Stimulated activated CD4-positive, alpha-beta T cell treated with anti-CD3 and anti-CD28 coated beads, Interleukin-4, amount 100 ng/mL, for 1 hour (primary cell): ENCODE results near the gene PAIP2B.
"Not testable (repeated sequence)": the region's sequence is repeated elsewhere in the genome, so short reads cannot be mapped to it uniquely, and the experiment has no call there.

Experiments used
- DNase-seq: peaks from one replicate; pipeline ENCODE4 v3.0.0-alpha.2; 2020

PAIP2B gene, protein sequence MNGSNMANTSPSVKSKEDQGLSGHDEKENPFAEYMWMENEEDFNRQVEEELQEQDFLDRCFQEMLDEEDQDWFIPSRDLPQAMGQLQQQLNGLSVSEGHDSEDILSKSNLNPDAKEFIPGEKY

GRCh38 chr2:71226965-71227560 lies at the start of gene PAIP2B:
TSS of gene PAIP2B (minus strand) at chr2:71227103. CDS start at chr2:71202589, 24,514 bp downstream.
- DNase-seq = peak; percentile 98

GRCh38 chr2:71275939-71276310 lies 49.0 kb upstream of the PAIP2B start:
- DNase-seq = no peak

DNA sequence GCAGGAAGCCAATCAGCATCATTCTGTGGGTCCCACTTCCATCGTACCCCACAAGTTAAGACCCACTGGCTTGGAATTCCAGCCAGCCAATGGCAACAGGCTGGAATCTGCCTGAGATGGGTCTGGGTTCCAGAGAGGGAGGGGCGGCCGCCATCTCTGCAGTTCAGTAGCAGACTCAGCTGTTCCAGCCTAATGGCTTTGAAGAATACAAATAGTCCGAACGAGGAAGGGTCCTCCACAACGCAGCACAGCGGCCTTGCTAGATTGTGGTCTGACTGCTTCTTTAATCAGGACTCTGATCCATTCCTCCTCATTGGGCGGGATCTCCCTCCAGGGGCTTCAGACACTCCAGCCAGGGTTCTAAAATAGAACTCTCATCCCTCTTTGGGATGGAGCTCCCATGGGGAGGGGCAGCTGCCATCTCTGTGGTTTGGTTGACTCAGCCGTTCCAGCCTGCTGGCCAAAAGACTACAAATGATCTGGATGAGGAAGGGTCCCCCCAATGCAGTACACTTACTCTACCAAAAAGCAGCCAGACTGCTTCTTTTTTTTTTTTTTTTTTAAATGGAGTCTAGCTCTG lies 42.7 kb upstream of the PAIP2B start:
- DNase-seq = no peak

DNA sequence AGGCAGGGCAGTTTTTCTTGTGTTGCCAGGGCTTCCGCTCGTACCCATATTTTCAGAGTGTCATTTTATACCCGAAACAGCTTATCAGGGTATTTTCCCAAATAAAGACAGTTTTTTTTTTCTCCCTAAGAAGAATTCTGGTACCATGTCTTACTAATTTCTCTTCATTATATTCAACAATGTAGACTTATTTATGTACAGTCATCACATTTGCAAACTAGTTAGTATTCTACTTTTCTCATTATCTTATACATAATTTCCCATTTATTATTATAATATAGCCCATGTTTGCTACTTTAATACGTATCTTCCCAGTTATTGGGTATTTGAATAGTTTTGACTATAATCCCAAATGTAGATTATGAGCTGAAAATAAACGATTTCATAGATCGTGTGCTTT lies 36.5 kb upstream of the PAIP2B start:
- DNase-seq = no peak

DNA sequence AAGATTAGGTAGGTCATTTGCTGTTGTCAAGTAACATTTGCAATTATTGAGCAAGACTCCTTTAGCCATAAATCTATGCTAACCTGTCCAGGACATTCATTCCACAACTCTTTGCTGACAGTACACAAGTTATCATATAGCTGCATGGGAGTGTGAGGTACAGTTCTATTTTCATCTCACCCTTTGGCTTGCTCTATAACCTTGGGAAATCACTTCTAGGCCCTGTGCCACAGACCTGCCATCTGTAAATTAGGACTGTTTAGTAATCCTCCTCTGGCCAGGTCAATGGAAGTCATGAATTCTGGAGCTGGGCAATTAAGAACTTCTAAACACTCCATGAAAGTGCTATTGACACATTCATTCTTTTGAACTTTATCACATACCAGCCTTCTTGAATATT lies 34.6 kb upstream of the PAIP2B start:
- no peak for DNase-seq

- no peak for DNase-seq
Observed at GRCh38 chr2:71256421-71256820, 29.5 kb upstream of the PAIP2B start.

- no peak for DNase-seq
Observed at GRCh38 chr2:71254776-71255175, 27.9 kb upstream of the PAIP2B start.

DNA sequence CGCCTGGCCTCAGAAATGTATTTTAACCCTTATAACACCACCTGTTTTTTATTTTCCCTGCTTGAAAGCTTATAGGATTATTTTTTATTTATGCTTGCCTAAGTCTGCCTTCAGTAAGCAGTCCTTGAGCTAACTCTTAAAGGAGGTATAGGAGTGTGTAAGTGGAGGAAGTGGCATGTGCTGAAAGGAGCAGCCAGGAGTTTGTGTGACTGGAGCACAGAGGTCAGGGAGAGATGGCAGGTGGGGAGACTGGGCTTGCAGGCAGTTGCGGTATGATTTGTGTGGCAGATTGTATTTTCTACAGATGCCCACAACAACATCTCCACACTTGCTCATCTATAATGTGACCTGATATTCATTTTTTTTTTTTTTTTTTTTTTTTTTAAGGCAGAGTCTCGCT lies 27.2 kb upstream of the PAIP2B start:
- no peak for DNase-seq

DNA sequence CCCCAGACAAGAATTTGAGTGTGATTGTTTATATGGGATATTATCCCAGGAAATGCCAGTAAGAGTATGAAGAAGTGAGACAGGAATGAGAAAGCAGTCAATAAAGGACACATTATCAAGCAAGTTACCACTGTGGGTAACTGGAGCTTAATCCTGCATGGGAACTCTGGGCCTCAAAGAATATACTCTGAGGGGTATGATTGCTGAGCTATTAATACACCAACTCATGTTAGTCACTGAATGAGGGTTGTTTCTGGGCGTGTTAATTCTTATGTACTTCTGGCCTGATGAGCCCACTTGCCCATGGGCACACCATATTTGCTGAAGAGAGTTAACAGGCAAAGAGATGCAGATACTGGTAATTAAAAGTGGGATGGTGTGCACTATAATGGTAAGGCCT lies 26.6 kb upstream of the PAIP2B start:
- no peak for DNase-seq

GRCh38 chr2:71252862-71253261 lies 26.0 kb upstream of the PAIP2B start:
- no peak for DNase-seq

DNA sequence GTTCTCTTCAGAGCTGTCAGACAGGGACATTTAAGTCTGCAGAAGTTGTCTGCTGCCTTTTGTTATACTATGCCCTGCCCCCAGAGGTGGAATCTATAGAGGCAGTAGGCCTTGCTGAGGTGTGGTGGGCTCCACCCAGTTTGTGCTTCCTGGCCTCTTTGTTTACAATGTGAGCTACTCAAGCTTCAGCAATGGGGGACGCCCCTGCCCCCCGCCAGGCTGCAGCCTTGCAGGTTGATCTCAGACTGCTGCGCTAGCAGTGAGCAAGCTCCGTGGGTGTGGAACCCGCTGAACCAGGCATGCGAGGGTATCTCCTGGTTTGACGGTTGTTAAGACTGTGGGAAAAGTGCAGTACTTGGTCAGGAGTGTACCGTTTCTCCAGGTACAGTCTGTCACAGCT lies 24.0 kb upstream of the PAIP2B start:
- DNase-seq = no peak

DNA sequence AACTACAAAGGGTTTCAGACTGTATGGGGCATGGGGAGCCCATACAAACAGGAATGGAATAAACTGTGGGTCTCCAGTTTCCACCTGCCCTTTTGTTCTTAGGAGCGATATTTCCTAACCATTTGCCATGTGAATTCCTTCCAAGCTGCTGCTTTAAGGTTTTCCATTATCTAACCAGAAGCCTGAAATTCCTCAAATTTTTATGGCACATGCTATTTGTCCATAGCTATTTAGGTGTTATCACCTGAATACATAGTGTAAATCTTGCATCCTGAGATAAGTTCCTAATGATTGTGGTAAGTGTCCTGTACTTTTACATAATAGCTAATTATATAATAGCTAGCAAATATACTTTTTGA lies 17.4 kb upstream of the PAIP2B start:
- DNase-seq = no peak

DNA sequence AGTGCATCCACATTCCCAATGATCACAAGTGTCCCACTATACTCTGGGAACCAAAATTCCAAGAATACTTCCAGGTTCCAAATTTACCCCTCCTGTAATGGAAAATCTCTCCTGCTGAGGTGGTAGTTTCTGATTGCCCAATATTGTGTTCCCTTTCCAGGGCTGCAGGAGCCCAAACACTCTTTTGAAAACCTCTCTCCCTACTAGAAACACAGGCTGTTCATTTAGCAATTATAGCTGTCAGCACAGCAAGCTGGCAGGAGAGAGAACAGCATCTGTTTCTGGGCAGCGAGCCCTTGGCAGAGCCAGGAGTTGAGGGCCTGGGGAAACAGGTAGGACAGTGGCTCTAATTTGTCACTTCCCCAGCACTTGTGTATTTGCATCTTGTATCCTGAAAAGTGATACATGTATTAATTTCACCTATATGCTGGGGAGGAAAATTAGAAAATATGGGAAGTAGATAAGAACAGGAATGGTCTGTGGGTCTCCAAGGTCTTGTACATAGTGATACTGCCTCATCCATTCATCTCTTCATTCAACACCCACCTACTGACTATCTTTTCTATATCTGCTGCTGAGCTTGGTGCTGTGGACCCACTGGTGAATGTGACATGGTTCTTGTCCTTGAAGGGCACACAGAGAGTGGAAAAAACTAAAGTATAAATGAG lies 16.9 kb upstream of the PAIP2B start:
- DNase-seq = no peak

DNA sequence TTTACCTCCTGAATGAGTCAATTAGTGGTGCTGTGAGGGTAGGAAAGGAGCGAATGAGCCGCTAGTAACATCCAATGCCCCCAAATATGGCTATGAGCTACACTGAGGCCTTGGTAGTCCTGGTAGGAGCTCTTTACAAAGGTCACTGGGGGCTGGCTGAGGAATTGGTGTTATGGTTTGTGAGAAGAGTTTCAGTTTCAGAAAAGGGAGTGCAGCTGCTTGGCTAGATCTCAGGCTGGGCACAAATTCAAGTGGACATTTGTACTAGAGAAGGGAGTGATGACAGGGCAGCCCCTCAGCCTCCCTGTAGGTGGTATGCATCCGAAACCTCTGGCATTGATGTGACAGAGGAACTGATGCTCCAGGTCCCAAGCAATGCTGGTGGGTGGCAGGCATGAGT lies 13.9 kb upstream of the PAIP2B start:
- no peak for DNase-seq

GRCh38 chr2:71238089-71238488 lies 11.2 kb upstream of the PAIP2B start:
- no peak for DNase-seq

GRCh38 chr2:71235930-71236587 lies 9.2 kb upstream of the PAIP2B start:
- no peak for DNase-seq

DNA sequence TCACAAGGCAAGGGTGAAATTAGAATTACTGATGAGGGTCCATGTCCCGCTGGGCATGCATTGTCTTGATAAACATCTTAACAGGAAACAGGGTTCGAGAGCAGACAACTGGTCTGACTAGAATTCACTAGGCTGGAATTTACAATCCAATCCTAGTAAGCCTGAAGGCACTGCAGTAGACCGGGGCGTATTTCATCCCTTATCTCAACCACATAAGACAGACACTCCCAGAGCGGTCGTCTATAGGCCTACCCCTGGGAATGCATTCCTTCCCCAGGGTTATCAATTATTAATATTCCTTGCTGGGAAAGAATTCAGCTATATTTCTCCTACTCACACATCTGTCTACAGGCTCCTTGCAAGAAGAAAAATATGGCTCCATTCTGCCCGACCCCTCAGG lies 6.2 kb upstream of the PAIP2B start:
- not testable (repeated sequence) for DNase-seq

GRCh38 chr2:71226096-71226964 lies 573 bp downstream of the PAIP2B start:
- peak; percentile 35 for DNase-seq

DNA sequence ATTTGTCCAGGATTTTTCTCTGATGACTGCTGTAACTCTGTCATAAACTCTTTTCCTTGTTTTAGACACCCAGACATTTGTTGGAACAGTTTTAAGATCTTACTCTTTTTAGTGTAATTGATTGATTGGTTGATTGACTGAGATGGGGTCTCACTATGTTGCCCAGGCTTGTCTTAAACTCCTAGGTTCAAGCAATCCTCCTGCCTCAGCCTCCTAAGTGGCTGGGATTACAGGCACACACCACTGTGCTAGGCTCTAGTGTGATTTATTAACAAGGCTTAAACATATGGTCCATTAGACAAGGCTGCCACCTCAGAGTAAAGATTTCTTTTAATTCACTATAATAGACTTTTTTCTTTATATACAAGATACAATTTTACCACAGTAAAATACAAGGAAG lies 2.0 kb downstream of the PAIP2B start:
- no peak for DNase-seq

DNA sequence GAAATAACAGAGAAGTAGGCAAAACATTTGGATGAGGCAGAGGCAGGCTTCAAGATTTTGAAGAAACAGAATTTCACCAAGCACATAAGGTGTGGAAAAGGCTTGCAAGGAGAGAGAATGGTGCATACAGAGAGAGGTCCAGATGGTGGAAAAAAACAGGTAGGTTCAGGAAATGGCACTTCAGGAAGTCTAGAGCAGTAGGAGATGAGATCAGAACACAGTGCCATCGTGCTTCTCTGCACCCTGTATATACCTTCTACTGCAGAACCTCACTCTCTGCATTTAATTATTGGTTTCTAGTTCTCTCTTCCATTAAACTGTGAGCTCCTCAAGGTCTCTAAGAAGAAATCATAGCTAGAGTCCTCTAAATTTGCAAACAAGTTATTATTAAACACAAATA lies 2.4 kb downstream of the PAIP2B start:
- DNase-seq = no peak

GRCh38 chr2:71223767-71224333 lies 3.1 kb downstream of the PAIP2B start:
- DNase-seq = no peak

DNA sequence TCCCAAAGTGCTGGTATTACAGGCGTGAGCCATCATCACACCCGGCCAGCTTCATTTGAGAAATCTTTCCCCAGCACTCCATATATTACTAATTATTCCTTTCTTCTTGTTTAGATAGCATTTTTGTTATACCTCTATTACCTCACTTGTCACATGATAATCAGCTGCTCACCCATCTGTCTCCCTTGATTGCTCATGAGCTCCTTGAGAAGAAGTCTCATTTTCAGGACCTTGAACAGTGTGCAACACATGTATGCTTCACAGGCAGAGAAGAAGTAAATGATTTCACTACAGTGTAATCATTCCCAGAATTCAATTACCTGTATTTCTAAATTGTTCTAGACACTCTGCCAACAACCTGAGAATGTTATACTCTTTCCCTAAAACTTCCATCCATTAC lies 6.2 kb downstream of the PAIP2B start:
- DNase-seq = no peak

GRCh38 chr2:71216501-71216900 lies 10.4 kb downstream of the PAIP2B start:
- no peak for DNase-seq
